ENCODE data around the gene AMPD3.
"Not testable (repeated sequence)": the region's sequence is repeated elsewhere in the genome, so short reads cannot be mapped to it uniquely, and the experiment has no call there.

Gene AMPD3

GRCh38 chr11:10454878-10455631 lies at the start of gene AMPD3:
TSS of gene AMPD3 (plus strand) at chr11:10455264. CDS start at chr11:10461520, 6,256 bp downstream.
- no peak for DNase-seq (ENCODE audit: low read depth)

- no peak for DNase-seq (ENCODE audit: low read depth)
Measured at GRCh38 chr11:10405865-10406592, 49.0 kb upstream of the AMPD3 start.

DNA sequence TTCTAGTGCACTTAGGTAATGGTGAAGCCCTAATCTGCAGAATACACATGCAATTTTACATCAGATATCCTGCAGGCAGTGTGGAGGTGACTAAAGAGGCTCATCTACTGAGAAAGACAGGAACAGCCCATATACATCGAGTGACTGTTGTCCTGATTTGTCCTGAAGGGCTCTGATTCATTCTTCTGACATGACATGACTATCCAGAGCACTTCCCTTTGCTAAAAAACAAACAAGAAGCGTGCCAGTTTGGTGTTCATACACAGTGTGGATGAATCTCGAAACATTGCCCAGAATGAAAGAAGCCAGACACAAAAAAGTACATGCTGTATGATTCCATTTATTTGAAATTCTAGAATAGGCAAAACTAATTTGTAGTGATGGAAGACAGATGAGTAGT lies 48.0 kb upstream of the AMPD3 start:
- no peak for DNase-seq (ENCODE audit: low read depth)

DNA sequence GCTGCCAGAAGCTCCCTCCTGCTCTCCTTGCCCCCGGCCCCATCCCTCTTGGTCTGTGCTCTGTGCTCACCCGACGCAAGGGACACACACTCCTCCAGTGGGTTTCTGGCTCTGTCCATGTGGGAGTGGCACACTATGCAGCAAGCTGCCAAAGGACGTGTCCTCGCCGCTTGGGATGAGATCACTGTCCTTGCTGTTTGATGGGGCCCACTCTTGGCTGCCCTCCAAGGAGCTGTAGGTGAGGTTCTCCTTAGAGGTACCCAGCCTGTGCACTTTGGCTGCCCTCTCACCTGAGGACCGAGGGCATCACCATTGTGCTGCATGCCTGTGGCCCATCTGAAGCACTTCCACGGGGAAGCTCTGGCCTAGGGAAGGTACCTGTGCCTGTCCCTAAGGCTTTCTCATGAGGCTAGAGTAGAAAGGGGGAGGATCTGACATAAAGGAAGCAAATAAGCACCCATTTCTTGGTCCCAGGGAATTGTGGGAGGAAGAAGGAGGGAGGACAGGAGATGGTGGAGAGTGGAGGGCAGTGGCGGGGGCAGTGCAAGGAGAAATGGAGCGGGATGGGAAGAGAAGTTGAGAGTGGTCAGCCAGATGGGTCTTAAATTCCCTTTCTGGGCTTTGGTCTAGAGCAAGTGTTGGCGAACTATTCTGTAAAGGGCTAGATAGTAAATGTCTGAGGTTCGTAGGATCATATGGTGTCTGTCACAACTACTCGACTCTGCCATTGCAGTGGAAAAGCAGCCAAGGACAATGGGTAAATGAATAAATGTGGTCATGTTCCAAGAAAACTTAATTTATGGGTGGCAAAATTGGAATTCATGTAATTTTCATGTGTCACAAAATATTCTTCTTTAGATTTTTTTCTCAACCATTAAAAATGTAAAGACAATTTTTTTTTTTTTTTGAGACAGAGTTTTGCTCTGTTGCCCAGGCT lies 47.0 kb upstream of the AMPD3 start:
- no peak for DNase-seq (ENCODE audit: low read depth)

DNA sequence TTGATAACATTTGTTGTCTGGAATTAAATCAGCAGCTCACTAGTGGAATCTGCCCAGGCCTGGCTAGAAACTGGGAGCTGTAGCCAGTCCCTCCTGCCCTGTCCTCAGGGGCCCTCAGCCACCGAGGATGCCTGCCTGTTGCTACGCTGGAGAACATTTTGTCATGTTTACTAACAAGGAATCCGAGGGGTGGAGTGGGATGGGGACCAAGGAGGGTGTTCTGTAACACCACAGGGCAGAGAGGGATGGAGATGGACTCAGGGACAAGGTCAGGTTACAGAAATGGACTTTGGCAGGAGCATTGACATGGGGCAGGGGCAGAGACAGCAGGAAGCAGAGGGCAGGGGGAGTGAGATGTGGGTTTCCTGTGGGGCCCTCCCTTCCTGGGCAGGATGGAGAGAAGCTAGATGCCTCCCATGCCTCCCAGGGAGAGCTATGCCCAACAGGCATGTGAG lies 45.8 kb upstream of the AMPD3 start:
- no peak for DNase-seq (ENCODE audit: low read depth)

DNA sequence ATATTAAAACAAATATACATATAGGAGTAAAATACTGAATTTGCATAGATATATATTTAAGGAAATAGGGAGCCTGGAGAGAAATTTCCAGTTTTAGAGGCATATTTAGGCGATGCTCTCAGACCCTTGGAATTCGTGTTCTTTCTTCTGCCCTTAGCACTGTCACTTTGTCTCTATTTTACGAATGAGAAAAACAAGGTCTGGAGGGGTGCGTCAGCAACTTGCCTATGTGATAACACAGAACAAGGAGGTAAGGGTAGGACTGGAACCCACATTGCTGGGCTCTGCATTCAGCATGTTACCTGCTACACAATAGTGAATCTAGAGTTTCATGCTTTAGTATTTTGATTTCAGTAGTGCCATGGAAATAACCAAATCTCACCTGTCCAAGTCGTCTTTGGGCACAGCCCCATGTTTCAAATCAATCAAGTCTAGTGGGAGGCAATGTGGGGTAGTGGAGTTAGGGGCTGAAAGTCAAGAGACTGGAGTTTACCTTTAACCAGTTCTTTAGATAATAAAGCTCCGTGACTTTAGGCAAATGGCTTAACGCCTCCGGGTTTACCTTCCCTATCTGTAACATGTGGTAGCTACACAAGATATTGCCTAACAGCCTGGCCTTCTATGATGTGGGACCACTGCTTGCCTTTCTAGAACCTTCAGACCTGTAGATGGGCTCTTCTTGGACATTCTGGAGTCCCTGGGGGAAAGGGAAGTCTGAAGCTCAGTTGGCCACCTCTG lies 44.8 kb upstream of the AMPD3 start:
- DNase-seq (ENCODE audit: low read depth): no peak

DNA sequence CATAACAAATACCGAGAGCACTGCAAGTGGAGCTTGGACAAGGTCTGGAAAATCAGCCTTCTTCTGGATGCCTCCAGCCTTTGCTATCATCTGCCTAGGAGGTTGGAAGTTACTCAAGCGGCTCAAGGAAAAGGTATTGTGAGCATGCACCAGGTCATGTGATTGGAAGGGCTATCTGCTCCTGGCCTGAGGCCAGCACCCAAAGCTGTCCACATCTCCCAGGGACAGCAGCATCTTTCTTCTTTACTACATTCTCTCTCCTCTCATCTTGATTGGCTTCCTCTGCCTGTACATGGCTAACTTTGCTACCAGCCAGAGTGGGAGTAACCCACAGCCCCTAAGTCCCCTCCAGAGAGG lies 44.2 kb upstream of the AMPD3 start:
- no peak for DNase-seq (ENCODE audit: low read depth)

DNA sequence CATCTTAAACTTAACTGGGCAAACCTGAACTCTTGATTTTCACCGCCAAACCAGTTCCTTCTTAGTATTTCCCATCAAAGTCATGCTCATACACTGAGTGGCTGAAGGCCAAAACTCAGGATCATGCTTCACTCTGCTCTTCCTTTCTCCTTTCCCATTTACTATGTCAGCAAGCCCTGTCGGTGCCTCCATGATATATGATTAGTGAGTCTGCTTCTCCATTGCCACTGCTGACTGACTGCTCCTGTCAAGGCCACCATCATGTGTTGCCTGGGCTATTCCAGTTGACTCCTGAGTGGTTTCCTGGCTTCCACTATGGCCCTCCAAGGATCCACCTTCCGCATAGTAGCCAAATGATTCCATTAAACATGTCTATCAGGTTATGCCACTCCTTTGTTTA lies 42.8 kb upstream of the AMPD3 start:
- no peak for DNase-seq (ENCODE audit: low read depth)

DNA sequence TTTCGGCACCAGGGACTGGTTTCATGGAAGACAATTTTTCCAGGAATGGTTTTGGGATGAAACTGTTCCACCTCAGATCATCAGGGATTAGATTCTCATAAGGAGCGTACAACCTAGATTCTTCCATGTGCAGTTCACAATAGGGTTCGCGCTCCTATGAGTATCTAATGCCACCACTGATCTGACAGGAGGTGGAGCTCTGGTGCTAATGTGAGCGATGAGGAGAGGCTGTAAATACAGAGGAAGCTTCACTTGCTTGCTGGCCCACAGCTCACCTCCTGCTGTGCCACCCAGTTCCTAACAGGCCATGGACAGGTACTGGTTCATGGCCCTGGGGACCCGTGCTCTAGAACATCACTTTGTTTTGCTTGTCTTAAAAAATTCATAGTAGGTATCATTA lies 41.8 kb upstream of the AMPD3 start:
- no peak for DNase-seq (ENCODE audit: low read depth)

DNA sequence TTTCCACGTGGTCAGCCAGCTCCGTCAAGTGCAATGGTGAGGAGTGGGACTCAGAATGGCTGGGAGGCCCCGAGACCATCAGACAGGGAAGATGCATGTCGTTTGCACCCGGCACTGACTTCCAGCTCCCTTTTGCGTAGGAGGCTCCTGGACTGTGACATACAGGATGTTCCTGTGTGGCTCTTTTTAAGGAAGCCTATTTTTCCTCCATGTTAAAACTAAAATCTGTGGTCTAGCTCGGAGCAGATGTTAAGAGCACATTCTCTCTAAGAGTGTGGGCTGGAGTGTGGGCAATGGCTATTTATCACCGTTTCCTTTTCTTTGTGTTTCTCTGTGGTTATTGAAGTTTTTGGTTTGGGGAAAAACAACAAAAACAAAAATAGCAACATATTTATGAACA lies 40.9 kb upstream of the AMPD3 start:
- DNase-seq (ENCODE audit: low read depth): no peak

- DNase-seq (ENCODE audit: low read depth): no peak
Measured at GRCh38 chr11:10414659-10415058, 40.4 kb upstream of the AMPD3 start.

DNA sequence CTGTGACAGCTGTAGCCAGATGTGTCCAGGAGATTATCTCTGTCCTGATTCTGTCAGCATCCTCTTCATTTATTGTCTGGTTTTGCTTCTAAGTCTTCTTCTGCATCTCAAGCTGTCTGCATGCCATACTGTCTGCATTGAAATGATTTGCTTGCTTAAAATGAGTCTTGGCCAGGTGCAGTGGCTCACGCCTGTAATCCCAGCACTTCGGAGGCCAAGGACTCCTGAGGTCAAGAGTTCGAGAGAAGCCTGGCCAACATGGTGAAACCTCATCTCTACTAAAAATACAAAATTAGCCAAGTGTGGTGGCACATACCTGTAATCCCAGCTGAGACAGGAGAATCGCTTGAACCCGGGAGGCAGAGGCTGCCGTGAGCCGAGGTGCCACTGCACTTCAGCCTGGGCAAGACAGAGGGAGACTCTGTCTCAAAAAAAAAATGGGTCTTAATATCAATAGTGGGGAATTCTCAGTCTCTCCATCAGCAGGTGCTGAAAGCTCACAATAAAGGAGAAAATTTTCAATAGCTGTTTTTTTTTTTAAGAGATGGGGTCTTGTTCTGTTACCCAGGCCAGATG lies 39.2 kb upstream of the AMPD3 start:
- no peak for DNase-seq (ENCODE audit: low read depth)

DNA sequence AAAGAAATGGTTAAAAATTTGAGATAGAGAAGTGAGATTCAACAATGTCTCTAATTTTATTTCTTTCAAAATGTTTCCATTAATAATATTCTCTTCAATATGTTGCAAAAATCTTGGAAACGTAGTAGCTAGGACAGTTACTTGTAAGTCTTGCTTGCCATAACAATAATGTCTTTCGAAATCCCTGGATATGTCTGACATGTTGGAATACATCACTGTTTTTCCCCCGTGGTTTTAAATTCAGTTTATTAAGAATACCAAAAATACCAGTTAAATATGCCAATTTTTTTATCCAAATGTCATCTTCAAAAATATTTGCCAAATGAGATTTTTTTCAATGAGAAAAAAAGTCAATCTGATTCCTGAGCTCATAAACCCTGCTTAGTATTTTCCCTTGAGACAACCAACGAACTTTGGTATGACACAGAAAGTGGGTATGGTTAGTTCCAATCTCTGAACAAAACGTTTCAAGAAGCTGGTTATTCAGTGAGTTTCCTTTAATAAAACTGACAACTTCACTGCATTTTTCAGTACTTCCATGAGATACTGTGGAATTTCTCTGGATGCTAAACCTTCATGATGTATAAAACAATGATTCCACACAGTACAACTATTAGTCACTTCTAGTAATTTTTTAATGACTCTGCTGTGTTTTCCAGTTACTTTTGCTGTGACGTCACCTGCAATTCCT lies 36.7 kb upstream of the AMPD3 start:
- no peak for DNase-seq (ENCODE audit: low read depth)

DNA sequence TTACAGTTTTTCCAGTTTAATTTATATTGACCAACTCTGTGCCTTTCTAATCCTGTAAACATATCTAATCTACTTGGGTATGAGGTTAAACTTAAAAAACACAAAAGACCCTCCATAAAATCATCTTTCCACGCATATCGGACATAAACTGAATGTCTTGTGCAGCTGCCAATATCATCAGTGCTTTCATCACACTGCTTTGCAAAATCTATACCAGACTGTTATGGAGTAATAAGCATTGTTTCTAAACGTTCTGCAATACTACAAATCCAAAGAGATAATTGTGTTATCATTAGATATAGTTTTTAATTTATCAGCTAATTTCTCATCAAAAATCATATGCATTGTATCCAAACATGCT lies 36.1 kb upstream of the AMPD3 start:
- no peak for DNase-seq (ENCODE audit: low read depth)

DNA sequence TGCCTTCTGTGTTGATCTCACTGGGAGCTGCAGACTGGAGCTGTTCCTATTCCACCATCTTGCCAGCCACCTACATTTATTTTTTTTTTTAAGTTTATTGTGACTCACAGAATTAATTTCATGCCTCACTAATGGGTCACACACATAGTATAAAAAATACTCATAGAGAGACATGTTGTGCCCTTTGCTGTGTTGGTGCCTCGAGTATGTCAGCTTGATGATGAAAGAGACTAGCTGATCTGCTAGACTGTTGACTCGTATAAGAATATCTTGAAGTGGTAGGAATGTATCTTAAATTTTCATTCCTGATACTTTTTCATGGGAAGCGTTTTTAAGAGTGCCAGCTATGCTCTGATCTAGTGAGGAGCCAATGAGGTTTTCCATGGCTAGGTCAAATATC lies 28.6 kb upstream of the AMPD3 start:
- no peak for DNase-seq (ENCODE audit: low read depth)

DNA sequence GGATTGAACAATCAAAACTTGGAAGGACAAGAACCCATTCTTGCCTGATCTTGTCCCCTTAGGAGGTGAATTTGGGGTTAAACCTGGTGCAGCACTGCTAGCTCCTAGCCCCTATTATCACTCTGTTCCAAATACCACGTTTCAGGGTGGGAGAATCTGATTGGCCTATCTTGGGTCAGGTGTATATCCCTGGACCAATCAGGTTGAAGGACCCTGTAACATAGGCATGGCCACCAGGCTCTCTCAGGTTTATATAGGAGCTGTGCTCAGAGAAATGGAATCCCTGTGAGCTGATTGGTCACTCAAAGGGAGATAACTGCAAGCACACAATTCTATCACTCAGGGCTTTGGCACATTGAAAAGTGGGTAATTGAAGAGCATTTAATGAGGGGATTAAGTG lies 26.6 kb upstream of the AMPD3 start:
- DNase-seq (ENCODE audit: low read depth): no peak

DNA sequence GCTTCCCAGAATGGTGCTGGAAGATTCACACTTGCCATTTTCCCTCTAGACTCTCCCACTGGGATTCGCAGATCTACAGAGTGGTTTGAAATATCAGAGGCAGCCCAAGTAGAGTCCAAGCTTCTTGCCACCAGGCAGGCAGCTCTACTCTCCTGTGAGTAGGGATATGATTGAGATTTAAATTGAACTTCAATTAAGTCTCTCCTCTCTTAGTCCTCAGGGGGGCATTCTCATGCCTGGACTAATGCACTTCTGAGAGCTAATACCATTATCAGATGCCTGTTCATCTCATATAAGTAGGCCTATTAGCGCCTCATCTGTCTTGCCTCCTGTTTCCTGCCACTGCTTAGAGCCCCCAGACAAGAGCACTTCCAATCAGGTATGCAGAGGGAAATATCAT lies 25.5 kb upstream of the AMPD3 start:
- DNase-seq (ENCODE audit: low read depth): no peak

DNA sequence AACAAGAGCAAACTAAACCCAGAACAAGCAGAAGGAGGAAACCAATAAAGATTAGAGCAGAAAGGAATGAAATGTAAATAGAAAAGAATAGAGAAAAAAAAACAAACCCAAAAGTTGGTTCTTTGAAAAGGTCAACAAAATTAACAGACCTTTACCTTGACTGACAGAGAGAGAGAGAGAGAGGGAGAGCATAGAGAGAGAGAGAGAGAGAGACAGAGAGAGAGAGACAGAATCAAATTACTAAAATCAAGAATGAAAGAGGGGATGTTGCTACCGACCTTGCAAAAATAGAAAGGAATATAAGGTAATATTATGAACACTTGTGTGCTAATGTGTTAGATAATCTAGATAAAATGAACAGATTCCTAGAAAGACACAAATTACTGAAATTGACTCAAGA lies 22.6 kb upstream of the AMPD3 start:
- no peak for DNase-seq (ENCODE audit: low read depth)

DNA sequence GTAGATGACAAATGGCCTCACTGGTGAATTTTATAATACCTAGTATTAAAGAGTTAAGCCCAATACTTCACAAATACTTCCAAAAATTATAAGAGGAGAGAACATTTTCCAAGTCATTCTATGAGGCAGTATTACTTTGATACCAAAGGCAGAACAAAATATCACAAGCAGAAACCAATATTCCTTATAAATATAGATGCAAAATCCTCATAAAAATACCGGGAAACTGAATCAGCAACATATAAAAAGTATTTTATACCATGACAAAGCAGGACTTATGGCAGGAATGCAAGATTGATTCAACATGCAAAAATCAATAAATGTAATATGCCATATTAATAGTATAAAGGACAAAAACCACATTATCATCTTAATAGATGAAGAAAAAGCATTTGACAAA lies 22.1 kb upstream of the AMPD3 start:
- no peak for DNase-seq (ENCODE audit: low read depth)

- no peak for DNase-seq (ENCODE audit: low read depth)
Measured at GRCh38 chr11:10436224-10436623, 18.8 kb upstream of the AMPD3 start.

DNA sequence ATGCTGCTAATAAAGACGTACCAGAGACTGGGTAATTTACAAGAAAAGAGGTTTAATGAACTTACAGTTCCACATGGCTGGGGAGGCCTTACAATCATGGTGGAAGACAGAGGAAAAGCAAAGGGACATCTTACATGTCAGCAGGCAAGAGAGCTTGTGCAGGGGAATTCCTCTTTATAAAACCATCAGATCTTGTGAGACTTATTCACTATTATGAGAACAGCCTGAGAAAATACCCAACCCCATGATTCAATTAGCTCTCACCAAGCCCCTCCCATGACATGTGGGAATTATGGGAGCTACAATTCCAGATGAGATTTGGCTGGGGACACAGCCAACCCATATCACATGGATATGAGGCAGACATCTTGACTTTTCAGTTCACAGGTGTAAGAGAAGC lies 18.4 kb upstream of the AMPD3 start:
- not testable (repeated sequence) for DNase-seq (ENCODE audit: low read depth)
